Trophoblast cell (in vitro differentiated cells and primary cell): Measurements from ENCODE around the gene LTV1.

Experiments
- DNase-seq, 2 donors: peaks; one replicate each; pipeline ENCODE4 v3.0.0-alpha.2; 2016
- H2AFZ ChIP-seq: 2 replicates; pipeline ENCODE4 v1.6.1; 2013; ENCODE audit warnings: low read length, moderate library complexity, mild to moderate bottlenecking; ENCODE audit not compliant: insufficient read depth, poor library complexity
- H2AK5ac ChIP-seq: 2 replicates; pipeline ENCODE4 v1.6.1; 2013; ENCODE audit warnings: mild to moderate bottlenecking, low read length
- H2BK120ac ChIP-seq: 2 replicates; pipeline ENCODE4 v1.6.1; 2013; ENCODE audit warnings: low read length, mild to moderate bottlenecking, moderate library complexity; ENCODE audit not compliant: insufficient read depth, poor library complexity
- H2BK12ac ChIP-seq: 2 replicates; pipeline ENCODE4 v1.6.1; 2013; ENCODE audit warnings: mild to moderate bottlenecking, low read length, moderate library complexity
- H2BK5ac ChIP-seq: 2 replicates; pipeline ENCODE4 v1.6.1; 2013; ENCODE audit warnings: low read length, low read depth, moderate library complexity, mild to moderate bottlenecking; ENCODE audit not compliant: poor library complexity
- H3K14ac ChIP-seq: 2 replicates; pipeline ENCODE4 v1.6.1; 2013; ENCODE audit warnings: mild to moderate bottlenecking, low read length
- H3K18ac ChIP-seq: 2 replicates; pipeline ENCODE4 v1.6.1; 2013; ENCODE audit warnings: mild to moderate bottlenecking, low read length
- H3K23ac ChIP-seq: 2 replicates; pipeline ENCODE4 v1.6.1; 2013; ENCODE audit warnings: low read length
- H3K27ac ChIP-seq: 2 replicates; pipeline ENCODE4 v1.5.1; 2013; ENCODE audit warnings: low read depth, mild to moderate bottlenecking, inconsistent platforms, low read length, moderate library complexity
- H3K27me3 ChIP-seq: 2 replicates; pipeline ENCODE4 v1.6.1; 2013; ENCODE audit warnings: inconsistent platforms, mild to moderate bottlenecking, low read length, moderate library complexity; ENCODE audit not compliant: insufficient read depth
- H3K36me3 ChIP-seq, 2 experiments: 1 replicate in 1 of 2; 2 replicates in 1 of 2; pipeline ENCODE4 v1.6.1; 2013; ENCODE audit warnings: low read length in 2 of 2, mild to moderate bottlenecking in 2 of 2, moderate library complexity in 1 of 2; ENCODE audit not compliant: insufficient read depth in 2 of 2, control insufficient read depth in 1 of 2
- H3K4ac ChIP-seq: 2 replicates; pipeline ENCODE4 v1.6.1; 2013; ENCODE audit warnings: low read depth, mild to moderate bottlenecking, low read length, moderate library complexity
- H3K4me1 ChIP-seq, 2 experiments: 1 replicate in 1 of 2; 2 replicates in 1 of 2; pipeline ENCODE4 v1.6.1; 2013; ENCODE audit warnings: low read length in 2 of 2, mild to moderate bottlenecking in 2 of 2, moderate library complexity in 1 of 2; ENCODE audit not compliant: insufficient read depth in 2 of 2, control insufficient read depth in 1 of 2
- H3K4me2 ChIP-seq: 2 replicates; pipeline ENCODE4 v1.6.1; 2013; ENCODE audit warnings: inconsistent platforms, mild to moderate bottlenecking, low read length, moderate library complexity
- H3K4me3 ChIP-seq: 2 replicates; pipeline ENCODE4 v1.5.1; 2013; ENCODE audit warnings: mild to moderate bottlenecking, low read depth, low read length, inconsistent platforms
- H3K79me1 ChIP-seq: one replicate; pipeline ENCODE4 v1.6.1; 2013; ENCODE audit warnings: low read length
- H3K79me2 ChIP-seq: 2 replicates; pipeline ENCODE4 v1.6.1; 2013; ENCODE audit warnings: low read length, mild to moderate bottlenecking; ENCODE audit not compliant: control insufficient read depth, insufficient read depth, poor library complexity
- H3K9ac ChIP-seq: 2 replicates; pipeline ENCODE4 v1.6.1; 2013; ENCODE audit warnings: mild to moderate bottlenecking, low read length
- H3K9me3 ChIP-seq: 2 replicates; pipeline ENCODE4 v1.6.1; 2013; ENCODE audit warnings: low read depth, mild to moderate bottlenecking, control low read depth, inconsistent platforms, low read length; ENCODE audit not compliant: insufficient read depth
- H4K12ac ChIP-seq: 2 replicates; pipeline ENCODE4 v1.6.1; 2013; ENCODE audit warnings: low read depth, mild to moderate bottlenecking, low read length, moderate library complexity
- H4K8ac ChIP-seq: 2 replicates; pipeline ENCODE4 v1.6.1; 2013; ENCODE audit warnings: low read depth, mild to moderate bottlenecking, low read length, moderate library complexity
- H4K91ac ChIP-seq: one replicate; pipeline ENCODE4 v1.6.1; 2013; ENCODE audit warnings: low read depth, mild to moderate bottlenecking, low read length, moderate library complexity
- WGBS: extraction: QIAGEN DNeasy Blood & Tissue Kit; methylation state at CpG from one replicate; pipeline ENCODE4 v1.1.7; 2013; ENCODE audit warnings: missing lambda C conversion rate; ENCODE audit not compliant: insufficient read length, insufficient coverage; ENCODE audit errors: extremely low coverage; 5-methylcytosine and 5-hydroxymethylcytosine counted together

The LTV1 gene

DNA sequence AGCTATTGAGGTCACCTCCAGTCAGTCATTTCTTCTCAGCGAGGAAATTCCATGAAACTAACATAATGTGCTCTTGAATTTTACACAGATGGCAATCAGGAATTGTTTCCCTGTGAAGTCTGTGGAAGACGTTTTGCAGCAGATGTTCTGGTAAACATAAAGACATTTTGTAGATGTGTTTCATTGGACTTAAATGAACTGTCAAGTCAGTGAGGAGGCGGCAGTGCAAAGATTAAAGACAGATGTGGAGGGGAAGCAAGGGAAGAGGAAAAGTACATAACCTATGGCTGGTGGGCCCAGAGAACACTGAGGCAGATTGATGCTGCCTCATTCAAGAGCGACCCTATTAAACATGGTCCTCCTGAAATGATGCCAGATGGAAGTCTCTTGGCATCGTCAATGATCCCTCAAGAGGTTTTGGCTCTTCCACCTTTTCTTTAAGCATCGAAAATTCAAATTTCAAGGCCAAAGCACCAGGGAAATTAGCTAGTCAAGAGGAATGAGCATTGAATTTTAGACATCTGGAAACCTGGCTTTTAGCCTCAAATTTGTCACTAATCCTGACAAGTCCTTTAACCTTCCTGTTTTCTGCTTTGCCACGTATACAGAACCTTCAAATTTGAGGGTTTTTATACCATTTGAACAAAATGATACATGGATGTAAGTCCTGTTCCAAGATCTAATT lies 41.2 kb downstream of the LTV1 start:
- Histone ChIP-seq H3K4me1 (no peaks in the 10 kb centered on the region), H3K4ac (no peak overlapping the region), H3K27me3 (no peaks in the 10 kb centered on the region), H3K18ac (no peak overlapping the region), H2BK12ac (no peak overlapping the region), H3K9ac (no peak overlapping the region), H2BK120ac (no peak overlapping the region), H3K79me2 (no peaks in the 10 kb centered on the region), H3K36me3 (no peaks in the 10 kb centered on the region), H4K8ac (no peak overlapping the region), H3K79me1 (no peaks in the 10 kb centered on the region), H3K9me3 (no peaks in the 10 kb centered on the region), H3K14ac (no peak overlapping the region), H3K23ac (no peak overlapping the region), H3K27ac (no peak overlapping the region), H3K4me2 (no peak overlapping the region), H2AFZ (no peak overlapping the region), H4K12ac (no peak overlapping the region), H4K91ac (no peak overlapping the region), H2BK5ac (no peak overlapping the region), H3K4me3 (no peak overlapping the region), H2AK5ac (no peak overlapping the region)
- no peak for DNase-seq
- WGBS: no CpG with 5 or more reads among the region's 7 CpGs

DNA sequence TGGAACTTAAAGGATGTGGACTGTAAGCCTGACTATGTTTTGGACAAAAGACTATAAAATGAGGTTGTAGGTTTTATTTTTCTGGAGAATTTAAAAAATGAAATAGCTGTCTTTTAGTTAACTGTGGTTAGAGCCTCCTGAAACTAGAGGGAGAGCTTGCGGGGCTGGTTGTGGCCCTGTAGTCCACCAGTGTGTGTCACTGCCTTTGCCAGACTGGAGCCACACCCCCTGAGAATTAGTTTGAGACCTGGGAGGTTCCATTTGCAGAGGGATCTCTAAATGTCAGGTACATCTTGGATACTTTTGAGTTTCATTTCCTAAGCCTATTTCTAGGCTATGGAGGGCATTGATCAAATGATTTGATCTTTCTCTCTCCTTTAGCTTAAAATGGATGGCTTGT lies 42.0 kb downstream of the LTV1 start:
- no peak overlapping the region for H3K18ac ChIP-seq
- no peak overlapping the region for H3K27ac ChIP-seq
- H4K91ac ChIP-seq: no peak overlapping the region
- H2BK12ac ChIP-seq: no peak overlapping the region
- no peak overlapping the region for H3K23ac ChIP-seq
- H3K79me2 ChIP-seq: no peaks in the 10 kb centered on the region
- H3K9ac ChIP-seq: no peak overlapping the region
- no peaks in the 10 kb centered on the region for H3K4me1 ChIP-seq
- no peak overlapping the region for H3K14ac ChIP-seq
- H3K79me1 ChIP-seq: no peaks in the 10 kb centered on the region
- no peak overlapping the region for H2BK120ac ChIP-seq
- no peak overlapping the region for H3K4ac ChIP-seq
- H3K27me3 ChIP-seq: no peaks in the 10 kb centered on the region
- no peaks in the 10 kb centered on the region for H3K9me3 ChIP-seq
- H3K4me2 ChIP-seq: no peak overlapping the region
- H2BK5ac ChIP-seq: no peak overlapping the region
- H3K4me3 ChIP-seq: no peak overlapping the region
- no peak overlapping the region for H4K8ac ChIP-seq
- no CpG with 5 or more reads among the region's 1 CpG for WGBS
- H4K12ac ChIP-seq: no peak overlapping the region
- H3K36me3 ChIP-seq: no peaks in the 10 kb centered on the region
- no peak for DNase-seq
- no peak overlapping the region for H2AFZ ChIP-seq
- H2AK5ac ChIP-seq: no peak overlapping the region

DNA sequence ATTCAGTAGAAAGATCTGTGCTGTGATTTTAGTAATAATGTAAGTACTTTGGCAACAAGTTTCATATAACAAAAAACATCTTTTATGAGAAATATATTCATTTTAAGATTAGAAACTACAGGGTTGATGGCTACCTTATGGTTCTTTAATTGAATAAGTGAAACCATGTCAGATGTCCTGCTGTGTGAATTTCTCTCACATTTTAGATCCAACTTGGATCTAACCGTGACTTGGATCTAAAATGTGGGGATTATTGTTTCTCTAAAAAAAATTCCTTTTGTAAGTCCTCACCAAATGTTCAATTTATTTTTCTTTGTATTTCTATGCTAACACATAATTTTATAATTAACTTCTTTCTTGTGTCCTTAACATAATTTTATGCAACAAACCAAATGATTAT lies 51.5 kb downstream of the LTV1 start:
- Histone ChIP-seq H3K27me3 (no peaks in the 10 kb centered on the region), H3K4me1 (no peaks in the 10 kb centered on the region), H3K9me3 (no peaks in the 10 kb centered on the region), H3K4me2 (no peak overlapping the region), H2BK120ac (no peak overlapping the region), H3K18ac (no peak overlapping the region), H2BK5ac (no peak overlapping the region), H3K36me3 (no peaks in the 10 kb centered on the region), H3K9ac (no peak overlapping the region), H2AK5ac (no peak overlapping the region), H3K79me1 (no peaks in the 10 kb centered on the region), H2BK12ac (no peak overlapping the region), H3K23ac (no peak overlapping the region), H2AFZ (no peak overlapping the region), H3K4ac (no peak overlapping the region), H4K91ac (no peak overlapping the region), H4K12ac (no peak overlapping the region), H3K14ac (no peak overlapping the region), H3K79me2 (no peaks in the 10 kb centered on the region), H3K27ac (no peak overlapping the region), H3K4me3 (no peak overlapping the region), H4K8ac (no peak overlapping the region)
- WGBS: no CpG with 5 or more reads among the region's 1 CpG
- no peak for DNase-seq

DNA sequence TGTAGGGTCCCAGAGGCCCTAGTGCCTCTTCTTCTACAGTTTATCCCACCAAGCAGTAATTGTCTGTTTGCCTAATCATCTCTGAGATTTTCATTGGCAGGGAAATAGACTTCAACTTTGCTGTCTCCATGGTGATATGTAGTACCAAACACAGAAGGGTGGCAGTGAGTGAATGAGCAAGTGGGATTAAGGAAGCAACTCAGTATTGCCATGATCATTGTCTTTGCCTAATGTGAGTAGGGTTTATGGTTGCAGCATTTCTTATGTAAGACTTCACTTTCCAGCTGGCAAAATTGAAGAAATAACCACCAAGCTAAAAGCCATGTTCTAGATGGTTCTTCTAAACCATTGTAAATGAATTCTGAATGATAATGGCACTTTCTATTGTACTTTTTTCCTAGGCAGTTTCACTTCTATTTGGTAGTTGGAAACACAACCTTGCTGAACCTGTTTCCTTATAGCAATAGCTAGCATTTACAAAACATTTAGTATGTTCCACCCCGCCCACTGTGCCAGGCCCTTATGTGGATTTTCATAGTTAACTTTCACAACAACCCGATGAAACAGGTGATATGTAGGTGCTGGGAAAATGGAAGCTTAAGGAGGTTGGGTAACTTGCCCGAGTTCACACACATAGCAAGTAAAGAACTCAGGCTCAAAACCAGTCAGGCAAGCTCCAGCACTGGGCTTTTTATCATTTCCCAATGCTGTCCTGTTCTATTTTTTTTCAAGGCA lies 53.2 kb downstream of the LTV1 start:
- no peak overlapping the region for H4K91ac ChIP-seq
- H3K23ac ChIP-seq: peak overlapping the region; percentile 35
- H2BK120ac ChIP-seq: no peak overlapping the region
- no peak overlapping the region for H4K8ac ChIP-seq
- no peaks in the 10 kb centered on the region for H3K4me1 ChIP-seq
- WGBS: no CpG with 5 or more reads among the region's 3 CpGs
- no peak overlapping the region for H3K4me2 ChIP-seq
- H3K9ac ChIP-seq: no peak overlapping the region
- H3K27ac ChIP-seq: no peak overlapping the region
- H3K9me3 ChIP-seq: no peaks in the 10 kb centered on the region
- no peaks in the 10 kb centered on the region for H3K79me2 ChIP-seq
- no peaks in the 10 kb centered on the region for H3K27me3 ChIP-seq
- no peak overlapping the region for H2BK12ac ChIP-seq
- H3K36me3 ChIP-seq: no peaks in the 10 kb centered on the region
- no peak overlapping the region for H3K18ac ChIP-seq
- H4K12ac ChIP-seq: no peak overlapping the region
- DNase-seq: peak; percentile 95 to 98
- H3K4me3 ChIP-seq: no peak overlapping the region
- no peak overlapping the region for H2AK5ac ChIP-seq
- H2BK5ac ChIP-seq: no peak overlapping the region
- no peak overlapping the region for H2AFZ ChIP-seq
- no peak overlapping the region for H3K14ac ChIP-seq
- H3K4ac ChIP-seq: no peak overlapping the region
- no peaks in the 10 kb centered on the region for H3K79me1 ChIP-seq
